ENCODE measurements around the gene RDH5.

The RDH5 gene

DNA sequence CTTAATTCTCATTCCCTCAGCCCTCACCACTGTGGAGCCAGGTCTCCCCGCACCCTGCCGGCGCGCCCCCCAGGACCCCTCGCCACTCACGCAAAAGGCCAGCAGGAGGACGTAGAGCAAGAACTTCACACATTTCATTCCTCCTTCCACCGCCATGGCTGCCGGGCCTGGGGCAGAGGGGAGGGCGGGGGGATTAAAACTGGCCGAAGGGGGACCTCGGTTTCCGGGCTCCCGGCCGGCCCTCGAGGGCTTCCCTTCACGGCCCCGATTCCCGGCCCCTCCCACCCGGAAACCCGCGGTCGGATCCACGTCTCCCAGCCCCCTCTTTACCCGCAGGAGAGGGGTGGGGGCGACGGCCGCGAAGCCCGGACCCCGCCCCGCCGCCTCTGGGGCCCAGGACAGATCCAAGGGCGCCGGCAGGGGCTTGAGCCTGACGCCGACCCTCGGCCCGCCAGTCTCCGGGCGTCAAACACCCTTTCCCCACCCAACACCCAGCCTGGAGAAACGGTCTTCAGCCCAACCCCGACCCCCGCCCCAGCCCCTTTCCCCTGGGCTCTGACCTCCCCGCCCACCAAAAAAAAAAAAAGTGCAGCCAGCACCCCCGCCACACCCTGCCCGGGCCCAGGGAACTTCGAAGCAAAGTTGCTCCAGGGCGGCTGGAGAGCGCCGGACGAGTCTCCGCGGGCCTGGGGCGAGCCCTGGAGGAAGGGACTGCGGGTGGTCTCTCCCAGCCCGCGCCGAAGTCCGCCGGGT is 8.2 kb downstream of the RDH5 start:
- DNase-seq (ENCODE audit: low read depth) = no peak
- TF ChIP-seq, protein P1, sequence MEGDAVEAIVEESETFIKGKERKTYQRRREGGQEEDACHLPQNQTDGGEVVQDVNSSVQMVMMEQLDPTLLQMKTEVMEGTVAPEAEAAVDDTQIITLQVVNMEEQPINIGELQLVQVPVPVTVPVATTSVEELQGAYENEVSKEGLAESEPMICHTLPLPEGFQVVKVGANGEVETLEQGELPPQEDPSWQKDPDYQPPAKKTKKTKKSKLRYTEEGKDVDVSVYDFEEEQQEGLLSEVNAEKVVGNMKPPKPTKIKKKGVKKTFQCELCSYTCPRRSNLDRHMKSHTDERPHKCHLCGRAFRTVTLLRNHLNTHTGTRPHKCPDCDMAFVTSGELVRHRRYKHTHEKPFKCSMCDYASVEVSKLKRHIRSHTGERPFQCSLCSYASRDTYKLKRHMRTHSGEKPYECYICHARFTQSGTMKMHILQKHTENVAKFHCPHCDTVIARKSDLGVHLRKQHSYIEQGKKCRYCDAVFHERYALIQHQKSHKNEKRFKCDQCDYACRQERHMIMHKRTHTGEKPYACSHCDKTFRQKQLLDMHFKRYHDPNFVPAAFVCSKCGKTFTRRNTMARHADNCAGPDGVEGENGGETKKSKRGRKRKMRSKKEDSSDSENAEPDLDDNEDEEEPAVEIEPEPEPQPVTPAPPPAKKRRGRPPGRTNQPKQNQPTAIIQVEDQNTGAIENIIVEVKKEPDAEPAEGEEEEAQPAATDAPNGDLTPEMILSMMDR (conservative IDR thresholded peaks at IDR 0.05; ENCODE audit: control insufficient read depth, insufficient read depth, low read depth, low read length) = no peak
- peak overlapping the region; percentile 94 for H3K4me3 ChIP-seq (ENCODE audit: control insufficient read depth, low read depth, low read length)

DNA sequence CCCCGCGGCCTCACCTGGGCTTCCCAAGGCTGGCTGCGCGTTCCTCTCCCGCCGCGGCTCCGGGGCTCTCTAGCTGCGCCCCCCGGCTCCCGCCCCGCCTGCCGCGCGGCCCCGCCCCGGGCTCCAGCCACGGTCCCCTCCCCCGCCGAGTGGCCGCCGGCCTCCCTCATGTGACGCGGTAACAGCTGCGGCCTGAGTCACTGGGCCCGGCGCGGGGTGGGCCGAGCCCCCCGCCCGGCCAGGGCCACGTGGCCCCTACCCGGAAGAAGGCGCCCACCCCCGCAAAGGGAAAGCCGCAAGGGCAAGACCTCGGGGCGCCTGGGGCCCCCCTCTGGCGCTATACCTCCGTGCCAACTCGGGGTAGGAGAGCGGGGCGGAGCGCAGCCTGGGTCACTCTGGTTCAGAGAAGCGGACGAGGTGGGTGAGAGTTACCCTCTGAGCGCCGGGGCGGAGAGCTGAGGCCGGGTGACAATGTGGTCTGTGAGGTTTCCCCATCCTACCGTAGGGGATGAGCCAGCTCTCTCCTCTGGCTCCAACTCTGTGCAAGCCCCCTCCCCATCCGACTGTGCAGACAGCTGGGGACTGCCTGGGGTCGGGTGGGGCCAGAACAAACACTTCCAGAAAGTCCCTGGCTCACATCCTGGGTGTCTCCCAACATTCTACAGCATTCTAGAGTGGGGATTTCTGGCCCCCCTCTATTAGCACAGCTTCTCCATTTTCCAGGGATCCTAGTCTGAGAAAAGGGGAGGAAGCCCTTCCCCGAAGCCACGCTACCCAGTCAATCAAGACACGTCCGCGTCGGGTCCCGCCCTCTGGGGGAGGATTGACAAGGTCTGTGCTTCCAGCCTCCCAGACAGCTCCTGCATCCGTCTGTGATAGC is 9.0 kb downstream of the RDH5 start, which contains the start of gene CD63:
CD63 (minus strand) TSS at position 71 of the 880 bp plus-strand sequence. CDS start 668 bp downstream, outside the sequence.
- TF ChIP-seq, protein P1 (conservative IDR thresholded peaks at IDR 0.05; ENCODE audit: control insufficient read depth, insufficient read depth, low read depth, low read length) = no peak
- H3K4me3 ChIP-seq (ENCODE audit: control insufficient read depth, low read depth, low read length) = peak within 1 kb of the TSS; percentile 94
- DNase-seq (ENCODE audit: low read depth) = peak; percentile 94

DNA sequence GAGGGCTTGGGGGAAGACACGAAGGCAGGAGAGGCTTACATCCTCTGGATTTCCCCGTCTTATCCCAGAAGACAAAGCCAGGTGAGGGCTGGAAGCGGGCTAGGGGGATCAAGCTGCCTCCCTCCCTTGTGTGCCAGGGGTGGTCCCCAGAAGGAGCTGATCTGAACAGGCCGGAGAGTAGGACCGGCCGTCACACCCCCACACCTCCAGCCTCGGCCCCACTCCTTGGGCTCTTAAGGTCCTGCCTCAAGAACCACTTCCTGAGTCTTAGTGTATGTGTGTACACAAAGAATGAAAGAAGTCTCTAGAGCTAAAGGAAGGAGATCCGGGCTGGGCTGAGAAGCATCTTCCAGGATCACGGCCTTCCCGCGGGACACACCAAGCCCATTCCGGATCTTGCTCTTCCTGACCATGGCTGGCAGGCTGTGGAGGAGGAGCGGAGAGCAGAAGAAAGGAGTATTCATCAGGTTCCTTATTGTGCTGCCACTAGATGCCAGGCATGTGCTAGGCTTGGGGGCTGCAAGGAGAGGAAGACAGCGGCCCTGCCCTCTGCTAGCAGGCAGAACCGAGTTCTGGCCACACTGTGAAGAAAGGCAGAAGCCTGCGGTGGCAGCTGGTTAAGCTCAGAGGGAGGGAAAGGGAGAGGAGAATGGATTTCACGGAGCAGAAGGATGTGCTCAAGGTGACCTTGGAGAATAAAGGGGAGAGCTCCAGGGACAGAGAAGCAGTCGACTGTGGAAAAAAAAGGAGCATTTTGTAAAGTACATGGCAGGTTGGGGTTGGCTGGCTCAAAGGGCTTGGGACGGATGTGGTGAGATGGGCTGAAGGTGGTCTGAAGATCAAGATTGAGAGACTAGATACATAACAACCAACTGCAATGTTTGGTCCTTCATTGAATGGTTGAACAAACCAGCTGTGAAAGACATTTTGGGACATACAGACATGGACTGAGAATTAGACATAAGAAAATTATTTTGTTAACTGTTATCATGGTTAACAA is 9.9 kb downstream of the RDH5 start:
- peak; percentile 62 for DNase-seq (ENCODE audit: low read depth)
- TF ChIP-seq, protein P1 (conservative IDR thresholded peaks at IDR 0.05; ENCODE audit: control insufficient read depth, insufficient read depth, low read depth, low read length) = no peak

DNA sequence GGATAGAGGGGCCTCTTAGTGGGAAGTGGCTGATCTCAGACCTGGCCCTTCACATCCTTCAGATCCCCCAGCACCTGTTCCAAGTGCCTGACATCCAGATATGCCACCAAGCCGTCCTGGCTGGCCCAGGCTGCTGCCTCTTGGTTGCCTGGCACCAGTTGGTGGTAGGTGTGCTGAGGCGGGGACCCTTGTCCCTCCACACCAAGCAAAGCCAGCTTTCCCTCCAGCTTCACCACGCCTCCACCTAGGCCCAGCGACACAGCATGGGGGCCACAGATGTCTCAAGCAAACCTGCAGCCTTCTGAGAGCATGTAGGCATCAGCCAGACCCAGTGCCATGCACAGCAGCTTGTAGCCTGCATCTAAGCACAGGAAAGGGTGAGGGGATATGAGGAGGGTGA is 12.1 kb downstream of the RDH5 start:
- DNase-seq (ENCODE audit: low read depth) = no peak
- TF ChIP-seq, protein P1 (conservative IDR thresholded peaks at IDR 0.05; ENCODE audit: control insufficient read depth, insufficient read depth, low read depth, low read length) = no peak
- H3K4me3 ChIP-seq (ENCODE audit: control insufficient read depth, low read depth, low read length) = no peak overlapping the region

More for the DNA sequence above, 9.9 kb downstream of the RDH5 start:
- H3K4me3 ChIP-seq (ENCODE audit: control insufficient read depth, low read depth, low read length) = peak overlapping the region; percentile 68

DNA sequence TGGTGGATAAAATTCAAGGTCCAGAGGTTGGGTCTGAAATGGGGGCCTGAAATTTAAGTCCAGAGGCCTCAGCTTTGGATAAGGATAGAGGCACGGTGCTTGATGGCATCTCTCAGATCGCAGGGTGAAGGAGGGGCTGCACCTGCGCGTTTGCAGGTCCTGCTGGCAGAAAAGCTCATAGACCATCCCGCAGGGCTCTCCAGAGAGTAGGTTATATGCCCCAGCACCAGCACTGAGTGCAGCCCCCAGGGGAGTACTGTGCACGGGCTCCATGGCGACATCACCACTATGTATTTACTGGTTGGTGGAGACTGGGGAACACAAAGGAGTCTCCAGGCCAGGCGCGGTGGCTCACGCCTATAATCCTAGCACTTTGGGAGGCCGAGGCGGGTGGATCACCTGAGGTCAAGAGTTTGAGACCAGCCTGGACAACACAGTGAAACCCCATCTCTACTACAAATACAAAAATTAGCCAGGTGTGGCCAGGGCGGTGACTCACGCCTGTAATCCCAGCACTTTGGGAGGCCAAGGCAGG is 12.9 kb downstream of the RDH5 start:
- TF ChIP-seq, protein P1 (conservative IDR thresholded peaks at IDR 0.05; ENCODE audit: control insufficient read depth, insufficient read depth, low read depth, low read length) = no peak
- no peak for DNase-seq (ENCODE audit: low read depth)
- no peak overlapping the region for H3K4me3 ChIP-seq (ENCODE audit: control insufficient read depth, low read depth, low read length)

Measured in fibroblast of mammary gland (primary cell).